Lung (tissue), 12 donors: ENCODE data around the gene PHLPP1. TPM values are rescaled to one million over a fixed set of nuclear protein-coding genes. Genes with fewer than 3 reads are reported as not detected.

Experiments used
- ATAC-seq: fragments of 200-7000 bp; cut with Tn5 transposase; one replicate; pipeline ENCODE4 v1.9.1; 2020; ENCODE audit warnings: moderate number of reproducible peaks; ENCODE audit not compliant: insufficient read depth, low FRiP score
- DNase-seq, 3 donors: peaks; one replicate each; pipeline ENCODE4 v3.0.0-alpha.2; 2013 to 2017
- H3K27ac ChIP-seq, 2 donors: one replicate each; pipeline ENCODE4 v1.5.1; 2013; ENCODE audit warnings: mild to moderate bottlenecking in 2 of 2, moderate library complexity in 2 of 2, control low read depth in 1 of 2, inconsistent platforms in 1 of 2, low read depth in 1 of 2, low read length in 1 of 2
- H3K27me3 ChIP-seq, 3 donors: one replicate each; pipeline ENCODE4 v1.5.1; 2013; ENCODE audit warnings: low read length in 2 of 3; ENCODE audit not compliant: control insufficient read depth in 3 of 3, insufficient read depth in 3 of 3
- H3K36me3 ChIP-seq, 4 donors: one replicate each; pipeline ENCODE4 v1.5.1; 2013; ENCODE audit warnings: low read length in 4 of 4, mild to moderate bottlenecking in 1 of 4, moderate library complexity in 1 of 4; ENCODE audit not compliant: control insufficient read depth in 4 of 4, insufficient read depth in 4 of 4
- H3K4me1 ChIP-seq, 5 donors: one replicate each; pipeline ENCODE4 v1.5.1; 2013; ENCODE audit warnings: low read length in 5 of 5, mild to moderate bottlenecking in 2 of 5, moderate library complexity in 1 of 5; ENCODE audit not compliant: control insufficient read depth in 5 of 5, insufficient read depth in 5 of 5
- H3K4me3 ChIP-seq: one replicate; pipeline ENCODE4 v1.5.1; 2013; ENCODE audit warnings: mild to moderate bottlenecking, control low read depth, moderate library complexity
- H3K9ac ChIP-seq, 2 donors: one replicate each; pipeline ENCODE4 v1.5.1; 2013; ENCODE audit warnings: low read length in 2 of 2, control low read depth in 1 of 2; ENCODE audit not compliant: insufficient read depth in 1 of 2
- H3K9me3 ChIP-seq, 4 donors: one replicate each; pipeline ENCODE4 v1.5.1; 2013; ENCODE audit warnings: low read length in 3 of 4, mild to moderate bottlenecking in 1 of 4, moderate library complexity in 1 of 4; ENCODE audit not compliant: control insufficient read depth in 4 of 4, insufficient read depth in 3 of 4
- CTCF ChIP-seq: IDR thresholded peaks from 2 replicates; pipeline ENCODE4 v1.5.1; 2012; ENCODE audit warnings: mild to moderate bottlenecking; ENCODE audit errors: control extremely low read depth, extremely low read depth
- WGBS, 2 donors: extraction: QIAGEN DNeasy Blood & Tissue Kit; methylation state at CpG; one replicate each; pipeline ENCODE4 v1.1.7; 2013; 5-methylcytosine and 5-hydroxymethylcytosine counted together
- polyA plus RNA-seq, 2 donors: library from polyadenylated mRNA; stranded (reverse); fragments of 200-250 nt; gene quantifications; one replicate each; pipeline ENCODE4 v1.2.1, GENCODE V29; 2013
- total RNA-seq, 2 donors: library from RNA; depleted of rRNA in 1 of 2; stranded (reverse); fragments of >200 nt in 1 of 2; gene quantifications; one replicate each; pipeline ENCODE4 v1.2.1, GENCODE V29; 2014 to 2021
- donor health status: control.
- donor health status: control.
- donor health status: Bipolar disorder and iron deficiency.
- donor health status: healthy.
- donor health status: DM: yes; HTN: yes; CAD: no.

The PHLPP1 gene
- total and polyA plus RNA-seq, 4 donors, result 2.3 to 29.2 (median 7.9) TPM

GRCh38 chr18:62744076-62744968 lies 29.0 kb downstream of the PHLPP1 start:
- ATAC-seq (no peak), DNase-seq (no peak)
- peaks cover 0 to 5% (median 0%) of the 10 kb centered on the region in 5 donors for H3K4me1 ChIP-seq
- H3K27me3 ChIP-seq, result no peaks in the 10 kb centered on the region
- no peaks in the 10 kb centered on the region for H3K36me3 ChIP-seq
- no peak for TF ChIP-seq CTCF
- no peak overlapping the region for H3K9ac ChIP-seq
- H3K4me3 ChIP-seq, result no peak overlapping the region
- WGBS, 2 donors, result 89 to 90% methylated on average over 3 of the region's 3 CpGs
- H3K27ac ChIP-seq, result no peak overlapping the region
- no peaks in the 10 kb centered on the region for H3K9me3 ChIP-seq

GRCh38 chr18:62745089-62745751 lies 29.9 kb downstream of the PHLPP1 start:
- no peak for TF ChIP-seq CTCF
- H3K27me3 ChIP-seq, result no peaks in the 10 kb centered on the region
- H3K4me3 ChIP-seq, result no peak overlapping the region
- DNase-seq (no peak), ATAC-seq (no peak)
- H3K27ac ChIP-seq, result no peak overlapping the region
- no peak overlapping the region for H3K9ac ChIP-seq
- H3K4me1 ChIP-seq, result peaks cover 0 to 2% (median 0%) of the 10 kb centered on the region in 5 donors
- H3K9me3 ChIP-seq, result no peaks in the 10 kb centered on the region
- no peaks in the 10 kb centered on the region for H3K36me3 ChIP-seq
- 74 to 75% methylated on average over 3 of the region's 3 CpGs for WGBS, 2 donors

- no peak for ATAC-seq
- no peak for TF ChIP-seq CTCF
- no peaks in the 10 kb centered on the region for H3K36me3 ChIP-seq
- H3K4me3 ChIP-seq, result no peak overlapping the region
- DNase-seq, result no peak
- H3K9me3 ChIP-seq, result no peaks in the 10 kb centered on the region
- no peaks in the 10 kb centered on the region for H3K27me3 ChIP-seq
- H3K4me1 ChIP-seq, result peaks cover 0 to 19% (median 2%) of the 10 kb centered on the region in 5 donors
- H3K27ac ChIP-seq, result no peak overlapping the region
- WGBS, 2 donors, result 86 to 96% methylated on average over 6 of the region's 6 CpGs
- no peak overlapping the region for H3K9ac ChIP-seq
Observed at GRCh38 chr18:62749389-62749788, 34.0 kb downstream of the PHLPP1 start.
